Measurements from ENCODE around the gene DPYSL5. TPM values are rescaled to one million over a fixed set of nuclear protein-coding genes. Genes with fewer than 3 reads are reported as not detected.

DPYSL5 gene
- total and polyA plus RNA-seq, 9 of the 15 experiments (the other 6 are each of a cell fraction or from before 2014, with no cell fraction given) = 0.06 TPM; not detected in 8

DNA sequence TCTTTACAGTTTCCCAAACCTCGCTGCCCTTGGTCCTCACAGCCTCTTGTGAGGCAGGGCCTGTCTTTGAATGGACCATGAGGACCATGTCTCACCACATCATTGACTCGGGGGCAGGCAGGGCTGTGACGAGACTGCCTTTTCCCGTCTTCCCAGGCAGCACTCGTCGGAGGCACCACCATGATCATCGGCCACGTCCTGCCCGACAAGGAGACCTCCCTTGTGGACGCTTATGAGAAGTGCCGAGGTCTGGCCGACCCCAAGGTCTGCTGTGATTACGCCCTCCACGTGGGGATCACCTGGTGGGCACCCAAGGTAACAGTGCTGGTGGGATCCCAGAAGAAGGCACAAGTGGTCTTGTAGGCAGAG, 76.8 kb downstream of the DPYSL5 start (continued):
- TF ChIP-seq, protein P1, sequence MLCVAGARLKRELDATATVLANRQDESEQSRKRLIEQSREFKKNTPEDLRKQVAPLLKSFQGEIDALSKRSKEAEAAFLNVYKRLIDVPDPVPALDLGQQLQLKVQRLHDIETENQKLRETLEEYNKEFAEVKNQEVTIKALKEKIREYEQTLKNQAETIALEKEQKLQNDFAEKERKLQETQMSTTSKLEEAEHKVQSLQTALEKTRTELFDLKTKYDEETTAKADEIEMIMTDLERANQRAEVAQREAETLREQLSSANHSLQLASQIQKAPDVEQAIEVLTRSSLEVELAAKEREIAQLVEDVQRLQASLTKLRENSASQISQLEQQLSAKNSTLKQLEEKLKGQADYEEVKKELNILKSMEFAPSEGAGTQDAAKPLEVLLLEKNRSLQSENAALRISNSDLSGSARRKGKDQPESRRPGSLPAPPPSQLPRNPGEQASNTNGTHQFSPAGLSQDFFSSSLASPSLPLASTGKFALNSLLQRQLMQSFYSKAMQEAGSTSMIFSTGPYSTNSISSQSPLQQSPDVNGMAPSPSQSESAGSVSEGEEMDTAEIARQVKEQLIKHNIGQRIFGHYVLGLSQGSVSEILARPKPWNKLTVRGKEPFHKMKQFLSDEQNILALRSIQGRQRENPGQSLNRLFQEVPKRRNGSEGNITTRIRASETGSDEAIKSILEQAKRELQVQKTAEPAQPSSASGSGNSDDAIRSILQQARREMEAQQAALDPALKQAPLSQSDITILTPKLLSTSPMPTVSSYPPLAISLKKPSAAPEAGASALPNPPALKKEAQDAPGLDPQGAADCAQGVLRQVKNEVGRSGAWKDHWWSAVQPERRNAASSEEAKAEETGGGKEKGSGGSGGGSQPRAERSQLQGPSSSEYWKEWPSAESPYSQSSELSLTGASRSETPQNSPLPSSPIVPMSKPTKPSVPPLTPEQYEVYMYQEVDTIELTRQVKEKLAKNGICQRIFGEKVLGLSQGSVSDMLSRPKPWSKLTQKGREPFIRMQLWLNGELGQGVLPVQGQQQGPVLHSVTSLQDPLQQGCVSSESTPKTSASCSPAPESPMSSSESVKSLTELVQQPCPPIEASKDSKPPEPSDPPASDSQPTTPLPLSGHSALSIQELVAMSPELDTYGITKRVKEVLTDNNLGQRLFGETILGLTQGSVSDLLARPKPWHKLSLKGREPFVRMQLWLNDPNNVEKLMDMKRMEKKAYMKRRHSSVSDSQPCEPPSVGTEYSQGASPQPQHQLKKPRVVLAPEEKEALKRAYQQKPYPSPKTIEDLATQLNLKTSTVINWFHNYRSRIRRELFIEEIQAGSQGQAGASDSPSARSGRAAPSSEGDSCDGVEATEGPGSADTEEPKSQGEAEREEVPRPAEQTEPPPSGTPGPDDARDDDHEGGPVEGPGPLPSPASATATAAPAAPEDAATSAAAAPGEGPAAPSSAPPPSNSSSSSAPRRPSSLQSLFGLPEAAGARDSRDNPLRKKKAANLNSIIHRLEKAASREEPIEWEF (CRISPR knock-in tag; IDR thresholded peaks at IDR 0.05) = no peak
- TF ChIP-seq MEF2D (tag; conservative IDR thresholded peaks at IDR 0.05; ENCODE audit: low read depth) = no peak

DNA sequence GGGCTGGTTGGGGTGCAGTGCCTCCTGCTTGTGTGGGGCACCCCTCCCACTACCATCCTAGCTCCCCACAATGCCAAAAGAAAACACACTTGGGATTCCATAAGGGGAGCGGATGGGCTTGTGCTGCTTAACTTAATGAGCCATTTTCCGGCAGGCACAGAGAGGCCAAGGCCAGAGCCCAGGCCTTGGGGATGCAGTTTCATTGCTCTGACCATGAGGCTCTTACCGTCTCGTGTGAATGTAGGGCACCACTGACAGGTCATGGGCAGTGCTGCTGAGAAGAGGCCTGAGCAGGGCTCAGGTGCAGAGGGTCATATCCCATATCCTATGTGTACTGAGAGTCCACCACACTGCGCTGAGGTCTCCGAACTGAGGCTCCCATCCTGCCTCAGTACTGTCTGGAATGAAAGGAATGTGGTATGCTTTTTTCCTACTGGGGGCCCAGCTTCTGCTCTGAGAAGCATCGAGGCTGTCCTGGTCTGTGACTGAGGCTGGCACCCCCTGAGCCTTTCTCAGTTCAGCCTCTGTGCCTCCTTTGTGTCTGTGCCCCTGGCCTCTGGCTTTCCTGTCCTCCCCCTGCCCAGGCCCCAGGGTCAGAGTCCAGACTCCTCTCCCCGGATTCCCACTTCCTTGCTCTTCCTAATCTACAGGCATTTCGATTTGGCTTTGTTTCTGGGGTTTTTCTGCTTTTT, 77.3 kb downstream of the DPYSL5 start:
- no peak overlapping the region for H3K27ac ChIP-seq (ENCODE audit: extremely low read depth, low read depth, low read length)
- H3K9ac ChIP-seq (ENCODE audit: insufficient read depth in 1 of 2, low read depth in 2 of 2, low read length in 2 of 2) = no peak overlapping the region; a peak in 1 of 4 replicates
- BruUV-seq (replicated peaks) = no TSS peak
- intact Hi-C loops (cut with micrococcal nuclease) = no loop called here
- ChIA-PET POLR2A (interaction anchor here (0.6 to 1.8 kb wide), 3 partner anchors 13 to 74 kb away, joined by 3 to 5 read pairs (median 3); no protein-coding TSS in a partner anchor), CTCF (ENCODE audit: low intra/inter-chr PET ratio) (no interaction called here)
- no peaks in the 10 kb centered on the region for H3K4me1 ChIP-seq (replicated peaks in 1 of 2; ENCODE audit: control insufficient read depth in 2 of 2, insufficient read depth in 2 of 2, low read length in 2 of 2)
- no peaks in the 10 kb centered on the region for H3K9me3 ChIP-seq (replicated peaks; ENCODE audit: control insufficient read depth, insufficient read depth, low read depth, low read length)
- H3K4me2 ChIP-seq (ENCODE audit: insufficient read depth, low read length) = no peak overlapping the region
- H3K4me3 ChIP-seq = no peak overlapping the region
- ATAC-seq (no peak), FAIRE-seq (no peak), DNase-seq (ENCODE audit: extremely low read depth in 1 of 4, low spot score in 3 of 4) (no peak)
- peaks cover 15% of the 10 kb centered on the region; the same call in 1 of the 2 replicates for H4K20me1 ChIP-seq (replicated peaks; ENCODE audit: control insufficient read depth, insufficient read depth, low read length)
- H3K27me3 ChIP-seq (ENCODE audit: control insufficient read depth in 2 of 2, insufficient read depth in 2 of 2, low read length in 2 of 2) = peaks cover 45% of the 10 kb centered on the region in 2 experiments
- no peak for TF ChIP-seq RB1 (IDR thresholded peaks at IDR 0.05; ENCODE audit: low read depth)
- TF ChIP-seq, protein P2, sequence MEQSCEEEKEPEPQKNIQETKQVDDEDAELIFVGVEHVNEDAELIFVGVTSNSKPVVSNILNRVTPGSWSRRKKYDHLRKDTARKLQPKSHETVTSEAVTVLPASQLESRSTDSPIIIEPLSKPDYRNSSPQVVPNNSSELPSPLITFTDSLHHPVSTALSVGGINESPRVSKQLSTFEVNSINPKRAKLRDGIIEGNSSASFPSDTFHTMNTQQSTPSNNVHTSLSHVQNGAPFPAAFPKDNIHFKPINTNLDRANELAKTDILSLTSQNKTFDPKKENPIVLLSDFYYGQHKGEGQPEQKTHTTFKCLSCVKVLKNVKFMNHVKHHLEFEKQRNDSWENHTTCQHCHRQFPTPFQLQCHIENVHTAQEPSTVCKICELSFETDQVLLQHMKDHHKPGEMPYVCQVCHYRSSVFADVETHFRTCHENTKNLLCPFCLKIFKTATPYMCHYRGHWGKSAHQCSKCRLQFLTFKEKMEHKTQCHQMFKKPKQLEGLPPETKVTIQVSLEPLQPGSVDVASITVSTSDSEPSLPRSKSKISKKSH (CRISPR knock-in tag; IDR thresholded peaks at IDR 0.05) = no peak
- no peak for TF ChIP-seq KAT8 (IDR thresholded peaks at IDR 0.05; ENCODE audit: low read depth)
- TF ChIP-seq CREM (IDR thresholded peaks at IDR 0.05; ENCODE audit: low read depth) = no peak
- 6% methylated on average over 9 of the region's 9 CpGs for WGBS (ENCODE audit: insufficient coverage, low coverage, missing lambda C conversion rate)
- no peaks in the 10 kb centered on the region for H3K9me1 ChIP-seq (ENCODE audit: control insufficient read depth, insufficient read depth, low read length)
- in situ Hi-C loops (cut with MboI) = no loop called here
- no peaks in the 10 kb centered on the region for H3K36me3 ChIP-seq (ENCODE audit: control insufficient read depth, insufficient read depth, low read length)
- H2AFZ ChIP-seq (ENCODE audit: low read depth, low read length) = no peak overlapping the region
- H3K79me2 ChIP-seq (ENCODE audit: control insufficient read depth, insufficient read depth, low read length) = no peaks in the 10 kb centered on the region

Data from K562 (cell line).